Esophagus muscularis mucosa (tissue), 4 donors: ENCODE data around the gene NTN5. TPM values are rescaled to one million over a fixed set of nuclear protein-coding genes. Genes with fewer than 3 reads are reported as not detected.

Experiments used
- DNase-seq: peaks from one replicate; pipeline ENCODE4 v3.0.0-alpha.2; 2017; ENCODE audit errors: extremely low spot score
- H3K27ac ChIP-seq, 4 donors: fragments of 200-600 bp; sonication (generic); replicated peaks in 1 of 4; 1 replicate in 3 of 4; 2 replicates in 1 of 4; pipeline ENCODE4 v1.5.1; 2016 to 2019; ENCODE audit warnings: mild to moderate bottlenecking in 1 of 4
- H3K27me3 ChIP-seq, 4 donors: fragments of 200-600 bp; sonication (generic); one replicate each; pipeline versions ENCODE4 v1.5.1 to v1.6.0; 2016 to 2019
- H3K36me3 ChIP-seq, 4 donors: fragments of 200-600 bp; sonication (generic); one replicate each; pipeline ENCODE4 v1.5.1; 2016 to 2019
- H3K4me1 ChIP-seq, 4 donors: fragments of 200-600 bp; sonication (generic); one replicate each; pipeline ENCODE4 v1.5.1; 2016 to 2019
- H3K4me3 ChIP-seq, 4 donors: fragments of 200-600 bp; sonication (generic); 1 replicate in 2 of 4; 2 replicates in 2 of 4; pipeline ENCODE4 v1.5.1; 2016 to 2019; ENCODE audit warnings: mild to moderate bottlenecking in 4 of 4, moderate library complexity in 1 of 4
- H3K9me3 ChIP-seq, 4 donors: fragments of 200-600 bp; sonication (generic); 1 replicate in 3 of 4; 2 replicates in 1 of 4; pipeline ENCODE4 v1.5.1; 2016 to 2019
- CTCF ChIP-seq, 3 experiments: fragments of 200-600 bp in 2 of 3; fragments of 450-650 bp in 1 of 3; sonication (generic) in 2 of 3; IDR thresholded peaks; one replicate each; pipeline ENCODE4 v1.5.1; 2017 to 2019; ENCODE audit warnings: antibody characterized with exemption in 3 of 3, mild to moderate bottlenecking in 2 of 3, moderate library complexity in 1 of 3
- EP300 ChIP-seq: sonication (generic); formaldehyde crosslinking; IDR thresholded peaks from one replicate; pipeline ENCODE4 v1.6.1; 2017; ENCODE audit warnings: antibody characterized with exemption
- POLR2A ChIP-seq: fragments of 450-650 bp; IDR thresholded peaks from one replicate; pipeline ENCODE4 v1.6.1; 2017; ENCODE audit warnings: antibody characterized with exemption, moderate library complexity, mild to moderate bottlenecking, low read depth
- POLR2AphosphoS5 ChIP-seq, 2 donors: sonication (generic); formaldehyde crosslinking; IDR thresholded peaks; one replicate each; pipeline ENCODE4 v1.6.1; 2017; ENCODE audit warnings: antibody characterized with exemption in 2 of 2
- WGBS: methylation state at CpG from one replicate; pipeline ENCODE4 v1.1.5; 2018; 5-methylcytosine and 5-hydroxymethylcytosine counted together
- intact Hi-C: fragments of 100-400 bp; cut with DNase I; formaldehyde crosslinking; loops from one replicate; pipeline ENCODE4 v1.15.1; 2023
- total RNA-seq, 4 donors: library from RNA; depleted of rRNA; stranded (reverse); fragments of >200 nt; gene quantifications; one replicate each; pipeline versions ENCODE4 v1.1.0 to v1.2.1, GENCODE V29; 2016

The NTN5 gene
- total RNA-seq, 4 donors from 2014 or later: under 0.01 to 0.34 (median 0.17) TPM; not detected in 1

GRCh38 chr19:48623556-48624066 lies 49.2 kb downstream of the NTN5 start:
- 5% methylated on average over 8 of the region's 8 CpGs for WGBS
- H3K27me3 ChIP-seq: no peaks in the 10 kb centered on the region
- peaks cover 0 to 34% (median 23%) of the 10 kb centered on the region in 4 donors for H3K36me3 ChIP-seq
- intact Hi-C loops: no loop called here
- peak overlapping the region; percentile 41 to 60 (median 54) for H3K4me3 ChIP-seq
- no peak for TF ChIP-seq POLR2A
- no peak for TF ChIP-seq POLR2AphosphoS5 (IDR thresholded peaks at IDR 0.05)
- no peak for TF ChIP-seq EP300
- no peak for TF ChIP-seq CTCF (IDR thresholded peaks at IDR 0.05)
- peaks cover 31 to 60% (median 52%) of the 10 kb centered on the region in 4 donors for H3K4me1 ChIP-seq
- no peak for DNase-seq
- peak overlapping the region; percentile 77 to 95 (median 82) for H3K27ac ChIP-seq
- no peaks in the 10 kb centered on the region for H3K9me3 ChIP-seq

GRCh38 chr19:48619692-48620585 lies 52.9 kb downstream of the NTN5 start:
- Histone ChIP-seq H3K36me3 (peaks cover 22 to 41% (median 36%) of the 10 kb centered on the region in 4 donors), H3K4me3 (peak overlapping the region; percentile 75 to 96 (median 78)), H3K27me3 (no peaks in the 10 kb centered on the region), H3K9me3 (no peaks in the 10 kb centered on the region), H3K27ac (peak overlapping the region; percentile 93 to 95 (median 94)), H3K4me1 (peaks cover 48 to 86% (median 71%) of the 10 kb centered on the region in 4 donors)
- TF ChIP-seq POLR2AphosphoS5 (IDR thresholded peaks at IDR 0.05): no peak
- peak in 1 of 3 experiments; percentile 3 for TF ChIP-seq CTCF (IDR thresholded peaks at IDR 0.05)
- intact Hi-C loops: no loop called here
- WGBS: 33% methylated on average over 6 of the region's 6 CpGs
- DNase-seq: no peak

- peak; percentile 99 for DNase-seq
- TF ChIP-seq POLR2A (peak; percentile 95), EP300 (no peak), POLR2AphosphoS5 (IDR thresholded peaks at IDR 0.05) (peak; percentile 98 to 99), CTCF (IDR thresholded peaks at IDR 0.05) (peak in 1 of 3 experiments; percentile 31)
- Histone ChIP-seq H3K27me3 (no peaks in the 10 kb centered on the region), H3K4me3 (peak within 1 kb of the TSS; percentile 75 to 96 (median 78)), H3K36me3 (peaks cover 24 to 47% (median 39%) of the 10 kb centered on the region in 4 donors), H3K4me1 (peaks cover 42 to 83% (median 65%) of the 10 kb centered on the region in 4 donors), H3K27ac (peak within 1 kb of the TSS; percentile 93 to 95 (median 94)), H3K9me3 (no peaks in the 10 kb centered on the region)
- intact Hi-C loops: no loop called here
- under 1% methylated on average over 36 of the region's 69 CpGs for WGBS
Observed at GRCh38 chr19:48618916-48619691, 53.7 kb downstream of the NTN5 start, which contains the start of the genes RPL18 and SPHK2. Gene RPL18, minus strand, starts transcription at chr19:48619178. Its CDS starts 35 bp downstream, at chr19:48619143. Gene SPHK2, plus strand, starts transcription at chr19:48619506. Its CDS starts 1,009 bp downstream, at chr19:48620515.

- DNase-seq: no peak
- H3K27me3 ChIP-seq: no peaks in the 10 kb centered on the region
- intact Hi-C loops: no loop called here
- peak overlapping the region; percentile 75 to 96 (median 78) for H3K4me3 ChIP-seq
- peak overlapping the region; percentile 93 to 95 (median 94) for H3K27ac ChIP-seq
- 3% methylated on average over 17 of the region's 18 CpGs for WGBS
- no peaks in the 10 kb centered on the region for H3K9me3 ChIP-seq
- peaks cover 37 to 77% (median 60%) of the 10 kb centered on the region in 4 donors for H3K4me1 ChIP-seq
- TF ChIP-seq POLR2A (no peak), EP300 (no peak), CTCF (IDR thresholded peaks at IDR 0.05) (no peak), POLR2AphosphoS5 (IDR thresholded peaks at IDR 0.05) (no peak)
- H3K36me3 ChIP-seq: peaks cover 24 to 47% (median 39%) of the 10 kb centered on the region in 4 donors
Observed at GRCh38 chr19:48618278-48618915, 54.4 kb downstream of the NTN5 start.
